ENCODE measurements around the gene MLH3.

- no peak for TF ChIP-seq E4F1 (IDR thresholded peaks at IDR 0.05; ENCODE audit: borderline replicate concordance, partially characterized antibody)
- no peak for TF ChIP-seq CTCF (IDR thresholded peaks at IDR 0.05 in 2 of 3, conservative IDR thresholded peaks at IDR 0.05 in 1 of 3; ENCODE audit: control insufficient read depth in 2 of 3, extremely low read depth in 1 of 3, insufficient read depth in 1 of 3, low read depth in 3 of 3, low read length in 3 of 3)
- no peak for TF ChIP-seq ESRRA (IDR thresholded peaks at IDR 0.05; ENCODE audit: low read length)
- no peak for TF ChIP-seq JUND (IDR thresholded peaks at IDR 0.05; ENCODE audit: low read depth, low read length)
- TF ChIP-seq EZH2 (IDR thresholded peaks at IDR 0.05; ENCODE audit: borderline replicate concordance, control insufficient read depth, low read depth, low read length), result no peak
- no peak for TF ChIP-seq YY1 (IDR thresholded peaks at IDR 0.05; ENCODE audit: low read depth, low read length)
- TF ChIP-seq CREB1 (IDR thresholded peaks at IDR 0.05; ENCODE audit: low read depth), result no peak
- no peak for TF ChIP-seq MAX (IDR thresholded peaks at IDR 0.05; ENCODE audit: low read depth, low read length)
- TF ChIP-seq REST (IDR thresholded peaks at IDR 0.05; ENCODE audit: low read depth, low read length), result no peak
- no peak for TF ChIP-seq HCFC1 (IDR thresholded peaks at IDR 0.05; ENCODE audit: low read length)
Observed at GRCh38 chr14:75040507-75040906, 10.8 kb downstream of the MLH3 start.
